Measurements from ENCODE around the gene TNFAIP2.

Gene TNFAIP2

GRCh38 chr14:103094406-103095209, 28.7 kb upstream of the TNFAIP2 start, which contains the start of gene EXOC3L4:
TSS of gene EXOC3L4 (plus strand) at chr14:103094725. CDS start at chr14:103100220, 5,495 bp downstream.
- no peak for DNase-seq

DNA sequence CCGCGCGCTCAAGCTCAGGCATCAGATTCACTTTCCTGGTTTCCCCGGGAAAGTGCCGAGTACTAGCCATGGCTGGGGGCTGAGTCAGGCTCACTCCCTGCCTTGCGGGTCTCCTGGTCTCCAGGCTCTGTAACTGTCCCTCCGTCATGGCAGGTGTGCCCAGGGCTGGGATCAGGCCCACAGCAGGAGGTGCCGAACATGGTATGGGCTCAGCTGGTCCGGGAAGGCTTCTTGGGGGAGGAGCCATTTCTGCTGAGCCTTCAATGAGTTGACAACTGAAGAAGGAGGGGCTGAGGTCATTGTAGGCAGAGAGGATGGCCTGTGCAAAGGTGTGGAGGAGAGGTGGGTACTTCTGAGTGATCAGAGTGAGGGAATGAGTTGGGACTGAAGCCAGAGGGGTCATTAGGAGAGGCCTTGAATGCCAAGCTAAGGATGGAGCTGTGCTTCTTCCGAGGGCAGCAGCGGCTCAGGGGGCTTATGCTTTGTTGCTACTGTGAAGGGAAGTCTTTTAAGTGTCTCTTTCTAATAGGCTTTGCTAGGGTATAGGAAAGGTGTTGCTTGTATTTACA, 28.0 kb upstream of the TNFAIP2 start:
- DNase-seq, result no peak

- DNase-seq, result no peak
These were observed 26.9 kb upstream of the TNFAIP2 start for GRCh38 chr14:103096387-103096786.

- no peak for DNase-seq
These were observed 25.8 kb upstream of the TNFAIP2 start for GRCh38 chr14:103097244-103097993.

- no peak for DNase-seq
These were observed 25.0 kb upstream of the TNFAIP2 start for GRCh38 chr14:103097994-103098957.

GRCh38 chr14:103099081-103099732, 24.1 kb upstream of the TNFAIP2 start:
- DNase-seq, result no peak

GRCh38 chr14:103099733-103100280, 23.5 kb upstream of the TNFAIP2 start:
- no peak for DNase-seq

GRCh38 chr14:103100281-103101121, 22.8 kb upstream of the TNFAIP2 start:
- DNase-seq, result no peak

GRCh38 chr14:103101257-103101962, 21.9 kb upstream of the TNFAIP2 start:
- no peak for DNase-seq

DNA sequence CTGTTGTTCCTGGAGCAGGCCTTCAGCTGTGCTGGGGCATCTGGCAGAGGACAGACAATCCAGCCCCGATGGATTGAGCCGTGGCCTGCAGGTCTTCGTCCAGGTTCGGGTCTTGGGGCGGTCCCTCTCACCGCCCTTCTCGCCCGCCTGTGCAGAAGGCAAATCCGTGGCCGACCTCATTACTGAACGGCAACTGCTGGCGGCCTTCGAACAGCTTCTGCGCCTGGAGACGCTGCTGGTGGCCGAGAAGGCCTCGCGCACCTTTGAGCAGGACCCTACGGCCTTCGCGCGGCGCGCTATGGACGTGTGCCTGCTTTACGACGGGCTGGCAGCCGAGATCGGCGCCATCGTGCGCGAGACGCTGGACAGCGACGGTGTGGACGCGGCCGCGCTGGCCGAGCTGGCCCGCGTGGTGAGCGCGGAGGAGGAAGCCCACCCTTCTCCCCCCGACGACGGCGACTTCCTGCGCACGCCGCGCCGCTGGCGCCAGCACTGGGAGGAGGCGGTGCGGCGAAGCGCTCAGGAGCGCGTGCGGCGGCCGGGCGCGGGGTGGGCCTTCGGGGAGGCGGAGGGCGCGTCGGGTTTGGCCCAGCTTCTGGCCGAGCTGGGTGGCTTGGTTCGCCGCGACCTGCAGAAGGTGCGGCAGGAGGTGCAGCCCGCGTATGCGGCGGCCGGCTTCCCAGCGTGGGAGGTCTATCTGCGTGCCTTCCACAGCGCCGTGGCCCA, 21.1 kb upstream of the TNFAIP2 start:
- DNase-seq, result no peak

GRCh38 chr14:103102689-103103260, 20.5 kb upstream of the TNFAIP2 start:
- no peak for DNase-seq

DNA sequence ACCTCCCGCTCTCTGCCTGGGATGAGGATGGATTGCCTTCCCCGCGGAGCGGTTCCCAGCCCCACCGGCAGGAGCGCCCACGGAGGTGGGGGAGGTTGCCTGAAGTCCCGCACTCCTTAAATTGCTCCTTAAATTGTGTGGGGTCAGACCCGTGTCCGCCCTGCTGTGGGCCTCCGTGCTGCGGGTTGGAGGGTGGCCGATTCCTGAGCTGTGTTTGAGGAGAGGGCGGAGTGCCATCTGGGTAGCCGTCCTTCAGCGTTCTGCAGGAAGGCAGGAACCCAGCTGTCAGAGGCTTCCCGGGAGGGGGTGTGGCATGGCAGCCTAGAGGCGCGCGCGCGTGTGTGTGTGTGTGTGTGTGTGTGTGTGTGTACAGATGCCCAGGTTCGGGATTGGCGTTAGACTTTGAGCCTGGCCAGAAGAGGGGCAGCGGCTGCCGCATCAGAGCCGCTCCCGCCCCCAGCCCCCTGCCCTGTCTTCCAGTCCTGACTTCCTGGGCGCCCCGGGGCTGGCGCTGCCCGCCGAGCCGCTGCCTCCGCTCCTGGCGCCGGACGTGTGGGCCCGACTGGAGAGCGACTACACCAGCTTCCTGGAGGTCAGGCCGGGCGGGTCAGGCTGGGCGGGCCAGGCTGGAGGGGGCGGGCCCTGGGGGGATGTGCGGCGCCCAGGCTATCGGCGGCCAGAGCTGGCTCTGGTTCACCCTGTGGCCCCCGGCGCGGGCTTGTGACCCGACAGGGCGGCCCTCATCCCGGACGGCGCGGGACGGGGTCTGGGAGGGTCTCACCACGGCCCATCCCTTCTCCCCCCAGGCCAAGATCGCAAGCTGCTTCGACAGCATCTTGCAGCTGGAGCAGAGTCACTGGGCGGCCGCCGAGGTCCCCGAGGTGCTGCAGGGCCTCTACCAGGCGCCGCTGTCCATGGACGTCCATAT, 19.5 kb upstream of the TNFAIP2 start:
- peak; percentile 22 for DNase-seq

DNA sequence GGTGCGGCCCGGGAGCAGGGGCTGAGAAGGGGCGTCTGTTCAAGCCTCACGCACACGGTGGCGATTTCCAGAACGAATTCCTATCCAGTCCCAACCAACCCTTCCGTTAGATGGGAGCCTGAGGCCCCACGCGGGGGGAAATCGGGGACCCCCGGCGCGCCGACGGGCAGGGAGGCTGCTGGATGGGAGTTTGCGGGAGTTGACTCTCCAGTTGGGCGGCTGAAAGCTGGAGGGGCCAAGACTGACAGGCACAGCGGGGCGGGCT, 18.9 kb upstream of the TNFAIP2 start:
- no peak for DNase-seq

DNA sequence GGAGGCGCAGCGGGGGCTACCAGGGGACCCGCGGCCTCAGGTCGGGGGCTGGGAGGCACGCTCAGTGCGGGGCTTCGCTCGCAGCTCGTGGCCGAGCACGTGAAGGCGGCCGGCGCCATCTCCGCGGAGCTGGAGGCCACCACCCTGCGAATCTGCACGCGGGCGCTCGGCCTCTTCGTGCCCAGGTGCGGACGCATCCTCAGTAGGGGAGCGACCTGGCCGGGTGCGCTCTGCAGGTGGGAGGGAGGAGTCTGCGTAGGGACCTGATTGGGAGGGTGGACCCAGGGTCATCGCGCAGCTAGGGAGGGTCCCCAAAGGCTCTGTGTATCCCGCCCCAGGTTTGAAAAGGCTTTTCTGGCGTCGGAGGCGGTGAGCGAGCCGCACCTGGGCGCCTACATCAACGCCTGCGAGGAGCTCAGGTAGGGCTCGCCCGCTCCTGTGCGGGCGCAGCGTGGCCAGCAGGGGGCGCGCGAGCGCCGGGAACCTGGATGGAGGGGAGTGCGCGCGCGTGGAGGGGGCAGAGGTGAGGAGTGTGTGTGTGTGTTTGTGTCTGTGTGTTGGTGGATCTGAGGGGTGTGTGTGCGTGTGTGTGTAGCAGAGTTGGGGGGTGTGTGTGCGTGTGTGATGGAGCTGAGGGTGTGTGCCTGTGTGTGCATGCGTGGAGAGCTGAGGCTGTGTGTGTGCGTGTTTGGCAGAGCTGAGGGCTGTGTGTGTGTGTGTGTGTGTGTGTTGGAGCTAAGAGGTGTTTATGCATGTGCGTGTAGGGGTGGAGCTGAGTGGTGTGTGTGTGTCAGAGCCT, 18.4 kb upstream of the TNFAIP2 start:
- peak; percentile 17 for DNase-seq

DNA sequence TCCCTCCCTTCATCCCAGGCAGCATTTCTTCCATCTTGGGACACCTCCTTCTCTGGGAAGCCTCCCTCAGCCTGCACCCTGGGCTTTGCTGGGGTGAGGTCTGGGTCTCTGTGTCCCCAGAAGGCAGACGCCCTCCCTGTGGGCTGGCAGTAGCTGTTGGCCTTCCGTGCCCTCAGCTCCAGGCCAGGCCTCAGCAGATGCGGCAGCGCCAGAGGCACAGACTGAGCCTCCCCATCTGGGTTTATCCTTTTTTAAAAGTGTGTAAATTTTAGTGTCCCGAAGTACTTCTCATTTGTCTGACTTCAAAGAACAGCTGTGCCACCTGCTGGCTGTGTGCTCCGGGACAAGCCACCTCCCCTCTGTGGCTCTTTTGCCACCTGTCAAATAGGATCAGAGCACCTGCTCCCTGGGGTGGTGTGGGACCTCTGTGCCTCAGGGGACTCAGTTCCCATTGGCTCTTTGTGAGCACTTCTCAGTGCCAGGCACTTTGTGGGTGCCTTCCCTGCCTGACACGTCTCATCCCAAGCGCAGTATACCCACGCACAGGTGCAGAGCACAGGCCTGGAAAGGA, 17.6 kb upstream of the TNFAIP2 start:
- DNase-seq, result no peak

- no peak for DNase-seq
These were observed 15.8 kb upstream of the TNFAIP2 start for GRCh38 chr14:103107455-103107854.

Measured in NCI-H1092 (cell line).